Psoas muscle (tissue), 8 donors: ENCODE measurements around the gene LNPK. TPM values are rescaled to one million over a fixed set of nuclear protein-coding genes. Genes with fewer than 3 reads are reported as not detected.

Experiments used
- ATAC-seq, 4 donors: fragments of 200-7000 bp; cut with Tn5 transposase; one replicate each; pipeline ENCODE4 v1.9.1; 2020; ENCODE audit warnings: moderate library complexity in 3 of 4, mild to moderate bottlenecking in 2 of 4
- DNase-seq, 2 donors: peaks; one replicate each; pipeline ENCODE4 v3.0.0-alpha.2; 2020
- H3K27ac ChIP-seq: fragments of 200-600 bp; one replicate; pipeline ENCODE4 v1.8.0; 2022
- H3K27me3 ChIP-seq, 3 donors: fragments of 200-600 bp in 1 of 3; one replicate each; pipeline versions ENCODE4 v1.6.1 to v1.8.0; 2013 to 2022; ENCODE audit warnings: low read length in 2 of 3, mild to moderate bottlenecking in 2 of 3, moderate library complexity in 1 of 3; ENCODE audit not compliant: insufficient read depth in 3 of 3
- H3K36me3 ChIP-seq, 2 donors: fragments of 200-600 bp in 1 of 2; one replicate each; pipeline versions ENCODE4 v1.6.1 to v1.8.0; 2013 to 2022; ENCODE audit warnings: low read depth in 1 of 2, mild to moderate bottlenecking in 1 of 2, moderate library complexity in 1 of 2; ENCODE audit not compliant: insufficient read depth in 1 of 2
- H3K4me1 ChIP-seq: fragments of 200-600 bp; one replicate; pipeline ENCODE4 v1.8.0; 2022
- H3K4me3 ChIP-seq: fragments of 200-600 bp; one replicate; pipeline ENCODE4 v1.8.0; 2022; ENCODE audit warnings: mild to moderate bottlenecking
- H3K9me3 ChIP-seq: fragments of 200-600 bp; one replicate; pipeline ENCODE4 v1.8.0; 2022
- WGBS, 3 donors: extraction: QIAGEN DNeasy Blood & Tissue Kit; methylation state at CpG; one replicate each; pipeline versions ENCODE4 v1.1.6 to v1.1.7; 2013; 5-methylcytosine and 5-hydroxymethylcytosine counted together
- intact Hi-C, 2 donors: fragments of 100-400 bp; cut with DNase I; formaldehyde crosslinking; loops; one replicate each; pipeline versions ENCODE4 v1.11.0 to v1.14.2; 2022
- polyA plus RNA-seq, 3 donors: library from polyadenylated mRNA; stranded (reverse); fragments of 200-250 nt; gene quantifications; one replicate each; pipeline ENCODE4 v1.2.3, GENCODE V29; 2013
- total RNA-seq, 4 donors: library from RNA; stranded (reverse); fragmentation: NEBNext Ultra II Directional in 2 of 4; extraction: Animal tissue kit (Norgen Biotek cat#: 25700) in 2 of 4; gene quantifications; one replicate each; pipeline versions ENCODE4 v1.2.1 to v1.2.4, GENCODE V29; 2021 to 2023
- TF ChIP-seq, protein P1 (sequence below): fragments of 200-600 bp; IDR thresholded peaks from one replicate; pipeline ENCODE4 v1.8.0; 2022; ENCODE audit warnings: antibody characterized with exemption
- donor health status: healthy with polysubstance abuse.
- donor health status: DM: no; HTN: no; CAD: no; lungs with moderate emphysema.
- donor health status: Bipolar disorder and iron deficiency.
- donor health status: healthy.
- donor health status: DM: yes; HTN: yes; CAD: no.
- donor health status: DM: no; HTN: no; CAD: no.
- donor health status: DM: no; HTN: no; CAD: no.
- donor health status: DM: yes; HTN: yes; CAD: no.

Gene LNPK
- total and polyA plus RNA-seq, 7 donors = 8.8 to 65.6 (median 47.6) TPM

- WGBS, 3 donors = 93 to 96% (median 96%) methylated on average over 3 of the region's 3 CpGs
- no peaks in the 10 kb centered on the region for H3K9me3 ChIP-seq
- ATAC-seq (no peak), DNase-seq (no peak)
- TF ChIP-seq, protein P1, sequence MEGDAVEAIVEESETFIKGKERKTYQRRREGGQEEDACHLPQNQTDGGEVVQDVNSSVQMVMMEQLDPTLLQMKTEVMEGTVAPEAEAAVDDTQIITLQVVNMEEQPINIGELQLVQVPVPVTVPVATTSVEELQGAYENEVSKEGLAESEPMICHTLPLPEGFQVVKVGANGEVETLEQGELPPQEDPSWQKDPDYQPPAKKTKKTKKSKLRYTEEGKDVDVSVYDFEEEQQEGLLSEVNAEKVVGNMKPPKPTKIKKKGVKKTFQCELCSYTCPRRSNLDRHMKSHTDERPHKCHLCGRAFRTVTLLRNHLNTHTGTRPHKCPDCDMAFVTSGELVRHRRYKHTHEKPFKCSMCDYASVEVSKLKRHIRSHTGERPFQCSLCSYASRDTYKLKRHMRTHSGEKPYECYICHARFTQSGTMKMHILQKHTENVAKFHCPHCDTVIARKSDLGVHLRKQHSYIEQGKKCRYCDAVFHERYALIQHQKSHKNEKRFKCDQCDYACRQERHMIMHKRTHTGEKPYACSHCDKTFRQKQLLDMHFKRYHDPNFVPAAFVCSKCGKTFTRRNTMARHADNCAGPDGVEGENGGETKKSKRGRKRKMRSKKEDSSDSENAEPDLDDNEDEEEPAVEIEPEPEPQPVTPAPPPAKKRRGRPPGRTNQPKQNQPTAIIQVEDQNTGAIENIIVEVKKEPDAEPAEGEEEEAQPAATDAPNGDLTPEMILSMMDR = no peak
- peaks cover 10% of the 10 kb centered on the region for H3K4me1 ChIP-seq
- no peaks in the 10 kb centered on the region for H3K27me3 ChIP-seq
- no peak overlapping the region for H3K27ac ChIP-seq
- H3K36me3 ChIP-seq = no peaks in the 10 kb centered on the region
- no peak overlapping the region for H3K4me3 ChIP-seq
- intact Hi-C loops = no loop called here
Measured at GRCh38 chr2:175879679-175880078, 122.4 kb downstream of the LNPK start.

DNA sequence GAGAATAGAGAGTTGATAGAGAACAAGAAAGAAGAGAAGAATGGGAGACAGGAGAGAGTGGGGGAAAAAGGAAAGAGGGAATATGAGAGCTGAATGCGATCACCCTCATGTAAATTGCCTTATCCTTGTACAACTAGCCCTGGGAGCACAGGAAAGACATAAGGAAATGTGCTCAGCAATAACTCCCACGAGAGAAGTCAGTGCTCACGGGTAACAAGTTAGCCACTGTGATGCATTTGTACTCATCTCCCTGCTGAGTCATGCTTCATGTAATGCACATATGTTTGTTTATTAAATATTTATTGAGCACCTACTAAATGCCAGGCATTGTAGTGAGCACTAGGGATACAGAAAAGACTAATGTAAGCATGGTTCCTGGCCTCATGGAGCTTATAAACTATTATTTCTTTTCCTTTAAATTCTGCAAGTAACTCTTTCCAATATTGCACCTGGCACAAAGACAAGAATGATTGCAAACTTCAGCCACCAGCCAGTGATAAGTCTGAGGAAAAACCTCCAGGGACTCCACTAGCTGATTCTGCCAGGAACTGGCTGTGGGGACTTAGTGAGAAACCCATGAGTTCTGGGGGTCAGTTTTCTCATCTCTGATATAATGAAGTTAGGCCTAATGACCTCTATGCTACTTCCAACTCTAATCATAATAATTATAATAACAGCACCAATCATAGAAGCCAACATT, 124.1 kb downstream of the LNPK start:
- Histone ChIP-seq H3K4me1 (peaks cover 18% of the 10 kb centered on the region), H3K27me3 (no peaks in the 10 kb centered on the region), H3K4me3 (no peak overlapping the region), H3K9me3 (no peaks in the 10 kb centered on the region), H3K36me3 (no peaks in the 10 kb centered on the region), H3K27ac (no peak overlapping the region)
- TF ChIP-seq, protein P1 = no peak
- intact Hi-C loops = no loop called here
- no peak for ATAC-seq
- 54 to 73% (median 56%) methylated on average over 3 of the region's 3 CpGs for WGBS, 3 donors
- DNase-seq = no peak

GRCh38 chr2:175874291-175874690, 127.8 kb downstream of the LNPK start:
- peaks cover 24% of the 10 kb centered on the region for H3K4me1 ChIP-seq
- H3K27ac ChIP-seq = no peak overlapping the region
- no peak for DNase-seq
- ATAC-seq = peak in 3 of 4 donors; percentile 11 to 53 (median 34)
- no peak overlapping the region for H3K4me3 ChIP-seq
- TF ChIP-seq, protein P1 = no peak
- no peaks in the 10 kb centered on the region for H3K27me3 ChIP-seq
- H3K9me3 ChIP-seq = no peaks in the 10 kb centered on the region
- intact Hi-C loops = no loop called here
- H3K36me3 ChIP-seq = no peaks in the 10 kb centered on the region
- 17 to 25% (median 18%) methylated on average over 3 of the region's 3 CpGs for WGBS, 3 donors

Other genes with a start within 250 kb of the LNPK start
- gene EVX2, start 81.7 kb upstream of the LNPK start, total RNA-seq = not detected
- gene EVX2, start 81.7 kb upstream of the LNPK start, polyA plus RNA-seq = not detected
- gene HOXD13, start 90.5 kb upstream of the LNPK start, total RNA-seq = not detected
- gene HOXD13, start 90.5 kb upstream of the LNPK start, polyA plus RNA-seq = under 1 TPM in 1 of 3 donors, not detected in 2; 0.01 TPM
- not detected for gene HOXD12, start 97.5 kb upstream of the LNPK start, total RNA-seq
- gene HOXD12, start 97.5 kb upstream of the LNPK start, polyA plus RNA-seq = not detected
- gene HOXD11, start 105.0 kb upstream of the LNPK start, total RNA-seq = not detected
- gene HOXD11, start 105.0 kb upstream of the LNPK start, polyA plus RNA-seq = not detected
- gene HOXD10, start 114.5 kb upstream of the LNPK start, total RNA-seq = not detected
- under 1 TPM in 2 of 3 donors, not detected in 1; 0.03 to 0.04 TPM for gene HOXD10, start 114.5 kb upstream of the LNPK start, polyA plus RNA-seq
- 1 to 10 TPM in 2 of 4 donors, under 1 TPM in 2; 0.43 to 4.4 (median 2.4) TPM for gene HOXD9, start 120.5 kb upstream of the LNPK start, total RNA-seq
- gene HOXD9, start 120.5 kb upstream of the LNPK start, polyA plus RNA-seq = 1 to 10 TPM; 1.4 to 4.1 (median 1.7) TPM
- gene HOXD8, start 127.4 kb upstream of the LNPK start, total RNA-seq = 10 to 100 TPM in 2 of 4 donors, 1 to 10 TPM in 2; 3.3 to 15.9 (median 9.1) TPM
- gene HOXD8, start 127.4 kb upstream of the LNPK start, polyA plus RNA-seq = 10 to 100 TPM in 2 of 3 donors, 1 to 10 TPM in 1; 8.2 to 52.5 (median 12.9) TPM
- gene HOXD4, start 149.3 kb upstream of the LNPK start, total RNA-seq = 1 to 10 TPM in 3 of 4 donors, under 1 TPM in 1; 0.26 to 4.1 (median 1.4) TPM
- gene HOXD4, start 149.3 kb upstream of the LNPK start, polyA plus RNA-seq = 1 to 10 TPM; 1.1 to 1.4 (median 1.2) TPM
- gene HOXD3, start 155.0 kb upstream of the LNPK start, total RNA-seq = 1 to 10 TPM in 2 of 4 donors, under 1 TPM in 2; 0.71 to 3.8 (median 1.3) TPM
- gene HOXD3, start 155.0 kb upstream of the LNPK start, polyA plus RNA-seq = 1 to 10 TPM in 2 of 3 donors, under 1 TPM in 1; 0.64 to 1.9 (median 1.1) TPM
- gene HOXD1, start 186.4 kb upstream of the LNPK start, total RNA-seq = under 1 TPM in 1 of 4 donors, not detected in 3; 0.12 TPM
- gene HOXD1, start 186.4 kb upstream of the LNPK start, polyA plus RNA-seq = under 1 TPM; 0.14 to 0.79 (median 0.17) TPM